BLaER1 (cell line): Measurements from ENCODE around the gene SLC9A7.

Source experiments
- H3K27ac ChIP-seq: shearing (Covaris generic); formaldehyde crosslinking; 2 replicates; pipeline ENCODE4 v1.8.1; 2022
- H3K27me3 ChIP-seq: shearing (Covaris generic); formaldehyde crosslinking; 2 replicates; pipeline ENCODE4 v1.8.1; 2022
- H3K36me3 ChIP-seq: shearing (Covaris generic); formaldehyde crosslinking; 2 replicates; pipeline ENCODE4 v1.8.1; 2022
- H3K4me1 ChIP-seq: shearing (Covaris generic); formaldehyde crosslinking; 2 replicates; pipeline ENCODE4 v1.8.1; 2022
- H3K4me2 ChIP-seq: shearing (Covaris generic); formaldehyde crosslinking; 2 replicates; pipeline ENCODE4 v1.8.1; 2022
- H3K4me3 ChIP-seq: shearing (Covaris generic); formaldehyde crosslinking; 2 replicates; pipeline ENCODE4 v1.8.1; 2022
- H3K9ac ChIP-seq: shearing (Covaris generic); formaldehyde crosslinking; 2 replicates; pipeline ENCODE4 v1.8.1; 2022
- H3K9me3 ChIP-seq: shearing (Covaris generic); formaldehyde crosslinking; 2 replicates; pipeline ENCODE4 v1.8.1; 2022
- H4K20me1 ChIP-seq: shearing (Covaris generic); formaldehyde crosslinking; 2 replicates; pipeline ENCODE4 v1.8.1; 2022
- Cebpa-rat ChIP-seq: shearing (Covaris generic); IDR thresholded peaks from 2 replicates; pipeline ENCODE4 v1.8.1; 2022

SLC9A7 gene

DNA sequence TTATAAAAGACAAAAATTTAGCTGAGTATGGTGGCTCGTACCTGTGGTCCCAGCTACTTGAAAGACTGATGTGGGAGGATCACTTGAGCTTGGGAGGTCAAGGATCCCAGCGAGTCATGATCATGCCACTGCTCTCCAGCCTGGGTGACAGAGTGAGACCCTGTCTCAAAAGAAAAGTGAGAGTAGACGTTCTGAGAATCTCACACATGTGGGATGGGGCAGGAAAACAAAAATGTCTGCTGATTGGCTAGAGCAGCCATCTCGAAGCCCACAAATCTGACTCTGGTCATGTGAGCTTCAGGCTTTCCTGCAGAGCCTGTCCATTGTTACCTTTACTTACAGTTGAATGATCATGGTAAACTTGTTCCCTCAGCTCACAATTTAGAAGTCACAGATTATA, 23.1 kb upstream of the SLC9A7 start:
- TF ChIP-seq Cebpa-rat, result no peak
- H3K4me1 ChIP-seq, result no peaks in the 10 kb centered on the region
- no peak overlapping the region for H3K27ac ChIP-seq
- no peak overlapping the region for H3K4me2 ChIP-seq
- H3K4me3 ChIP-seq, result no peak overlapping the region
- no peaks in the 10 kb centered on the region for H3K36me3 ChIP-seq
- H3K9ac ChIP-seq, result no peak overlapping the region
- no peaks in the 10 kb centered on the region for H3K9me3 ChIP-seq
- no peaks in the 10 kb centered on the region for H3K27me3 ChIP-seq
- no peaks in the 10 kb centered on the region for H4K20me1 ChIP-seq

DNA sequence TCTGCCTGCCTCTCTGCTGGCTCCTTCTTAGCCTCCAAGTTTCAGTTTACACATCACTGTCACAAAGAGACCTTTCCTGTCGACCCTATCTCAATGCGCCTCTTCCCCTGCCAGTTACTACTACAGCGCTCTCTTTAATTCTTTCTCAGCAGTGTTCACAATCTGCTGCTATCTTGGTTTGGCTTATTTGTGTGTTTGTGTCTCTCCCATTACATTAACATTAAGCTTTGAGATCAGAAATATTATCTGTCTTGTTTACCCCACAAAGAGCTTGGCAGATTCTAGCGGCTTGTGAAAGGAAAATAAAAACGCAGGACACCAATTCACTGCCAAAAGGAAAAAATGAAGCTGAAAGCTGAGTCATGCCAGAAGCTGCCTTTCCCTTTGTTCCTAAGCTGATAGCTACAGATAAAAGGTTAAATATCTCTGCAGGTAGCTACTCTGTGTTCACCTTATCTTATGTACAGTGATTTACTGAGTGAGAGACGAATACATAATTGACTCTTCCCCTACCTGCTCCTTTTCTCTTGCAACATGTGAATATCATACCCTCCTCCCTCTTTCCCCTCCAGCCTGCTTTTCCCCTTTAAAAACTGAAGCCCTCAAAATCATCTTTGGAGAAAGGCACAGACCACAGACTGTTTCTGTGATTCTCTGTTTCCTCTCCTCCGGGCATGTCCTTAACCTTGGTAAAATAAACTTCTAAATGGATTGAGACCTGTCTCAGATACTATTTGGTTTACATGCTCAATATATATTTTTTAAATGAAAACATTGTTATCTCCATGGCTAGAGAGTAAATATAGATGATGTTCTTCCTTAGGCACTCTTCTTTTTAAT, 19.3 kb upstream of the SLC9A7 start:
- Histone ChIP-seq H3K27me3 (no peaks in the 10 kb centered on the region), H3K36me3 (no peaks in the 10 kb centered on the region), H3K27ac (no peak overlapping the region), H3K9me3 (no peaks in the 10 kb centered on the region), H3K4me3 (no peak overlapping the region), H3K4me2 (no peak overlapping the region), H3K9ac (no peak overlapping the region), H4K20me1 (no peaks in the 10 kb centered on the region), H3K4me1 (no peaks in the 10 kb centered on the region)
- TF ChIP-seq Cebpa-rat, result no peak

DNA sequence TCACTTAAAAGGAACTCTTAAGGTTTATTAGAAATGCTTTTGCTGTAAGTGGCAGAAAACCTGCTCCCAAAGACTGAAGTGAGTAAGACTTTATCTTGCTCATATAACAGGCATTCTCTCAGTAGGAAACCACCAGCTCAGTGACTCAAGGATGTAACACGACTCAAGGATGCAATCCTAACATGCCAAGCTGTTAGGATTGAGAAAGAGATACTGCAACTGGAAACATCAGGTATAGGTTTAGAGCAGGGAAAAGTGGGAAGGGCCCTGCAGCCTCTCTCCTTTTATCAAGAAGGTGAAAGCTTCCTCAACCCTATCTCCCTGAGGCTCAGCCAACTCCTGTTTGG, 11.9 kb upstream of the SLC9A7 start:
- Histone ChIP-seq H3K27me3 (no peaks in the 10 kb centered on the region), H3K4me2 (no peak overlapping the region), H3K27ac (no peak overlapping the region), H3K9me3 (no peaks in the 10 kb centered on the region), H3K9ac (no peak overlapping the region), H3K4me1 (peaks cover 5% of the 10 kb centered on the region; the same call in 1 of the 2 replicates), H3K4me3 (no peak overlapping the region), H3K36me3 (no peaks in the 10 kb centered on the region), H4K20me1 (no peaks in the 10 kb centered on the region)
- TF ChIP-seq Cebpa-rat, result no peak

DNA sequence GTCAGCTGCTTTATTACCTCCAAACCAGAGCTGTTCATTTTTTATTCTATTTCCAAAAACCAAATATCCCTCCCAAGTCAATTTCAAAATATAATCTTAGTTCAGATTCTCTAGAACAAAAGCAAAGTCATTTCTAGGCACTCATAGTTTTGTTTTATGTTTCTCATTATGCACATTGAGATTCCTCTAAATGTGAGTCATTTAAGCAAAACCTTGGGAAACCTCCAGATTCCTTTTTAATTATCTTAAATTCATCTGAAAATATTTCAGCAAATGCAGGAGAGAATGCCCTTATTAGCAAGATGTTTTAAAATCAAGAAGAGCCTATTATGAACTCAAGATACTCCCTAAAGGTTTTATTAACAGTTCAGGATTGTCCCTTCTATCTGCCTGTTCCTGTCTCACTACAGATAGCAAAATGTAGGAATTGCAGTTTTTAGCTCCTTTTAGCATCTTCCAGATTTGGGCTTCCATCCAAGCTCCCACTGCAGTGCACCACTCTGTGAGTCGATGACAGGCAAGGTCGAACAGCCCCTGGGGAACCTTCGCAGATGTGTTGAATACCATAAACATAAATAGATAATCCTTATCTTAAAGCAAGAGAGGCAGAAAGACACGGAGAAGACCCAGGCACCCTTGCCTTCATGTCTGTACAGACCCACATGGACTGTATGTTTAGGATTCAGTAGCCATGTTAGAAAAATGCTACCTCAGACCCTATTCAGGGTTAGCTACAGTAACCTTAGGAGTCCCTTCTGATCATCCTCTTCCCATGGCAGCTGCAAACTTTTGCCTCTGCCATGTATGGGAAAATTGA, 11.3 kb upstream of the SLC9A7 start:
- H3K36me3 ChIP-seq, result no peaks in the 10 kb centered on the region
- no peaks in the 10 kb centered on the region for H3K27me3 ChIP-seq
- H3K9ac ChIP-seq, result no peak overlapping the region
- H3K27ac ChIP-seq, result no peak overlapping the region
- no peak for TF ChIP-seq Cebpa-rat
- H3K4me1 ChIP-seq, result peaks cover 5% of the 10 kb centered on the region; the same call in 1 of the 2 replicates
- no peak overlapping the region for H3K4me3 ChIP-seq
- peak overlapping the region; percentile 20; the same call in 1 of the 2 replicates for H3K4me2 ChIP-seq
- no peaks in the 10 kb centered on the region for H4K20me1 ChIP-seq
- no peaks in the 10 kb centered on the region for H3K9me3 ChIP-seq

DNA sequence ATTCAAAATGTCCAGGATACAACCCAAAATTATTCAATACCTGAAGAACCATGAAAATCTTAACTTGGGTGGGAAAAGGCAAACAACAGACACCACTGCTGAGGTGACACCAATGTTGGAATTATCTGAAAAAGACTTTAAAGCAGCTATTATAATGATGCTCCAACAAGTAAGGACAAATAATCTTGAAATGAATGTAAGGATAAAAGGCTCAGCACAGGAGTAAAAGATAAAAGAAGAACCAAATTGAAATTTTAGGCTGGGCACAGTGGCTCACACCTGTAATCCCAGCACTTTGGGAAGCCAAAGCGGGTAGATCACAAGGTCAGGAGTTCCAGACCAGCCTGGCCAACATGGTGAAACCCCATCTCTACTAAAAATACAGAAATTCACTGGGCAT, 4.0 kb upstream of the SLC9A7 start:
- TF ChIP-seq Cebpa-rat, result no peak
- H3K9ac ChIP-seq, result no peak overlapping the region
- H3K36me3 ChIP-seq, result no peaks in the 10 kb centered on the region
- H3K4me2 ChIP-seq, result no peak overlapping the region
- H4K20me1 ChIP-seq, result no peaks in the 10 kb centered on the region
- H3K9me3 ChIP-seq, result peaks cover 35% of the 10 kb centered on the region
- peaks cover 10% of the 10 kb centered on the region for H3K4me1 ChIP-seq
- no peak overlapping the region for H3K4me3 ChIP-seq
- no peak overlapping the region for H3K27ac ChIP-seq
- H3K27me3 ChIP-seq, result peaks cover 8% of the 10 kb centered on the region; the same call in 1 of the 2 replicates

DNA sequence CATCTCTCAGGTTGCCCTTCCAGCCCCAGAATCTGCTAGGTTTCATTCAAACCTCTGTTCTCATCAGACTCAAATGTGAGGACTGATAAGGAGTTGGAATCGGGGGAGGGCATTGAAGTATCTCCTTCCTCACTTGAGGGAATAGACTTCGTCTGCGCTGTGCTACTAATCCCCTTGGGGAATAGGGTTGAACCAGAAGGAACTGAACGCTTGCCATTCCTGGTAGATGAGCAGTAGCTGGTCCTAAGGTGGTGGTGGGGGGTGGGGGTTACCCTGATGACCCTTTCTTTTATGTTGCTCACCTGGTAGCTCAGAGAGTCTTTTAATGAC, 692 bp upstream of the SLC9A7 start:
- peak overlapping the region; percentile 35; the same call in 1 of the 2 replicates for H3K27ac ChIP-seq
- peak overlapping the region; percentile 71 for H3K9ac ChIP-seq
- peaks cover 35% of the 10 kb centered on the region for H3K9me3 ChIP-seq
- H3K4me3 ChIP-seq, result peak overlapping the region; percentile 75
- H3K36me3 ChIP-seq, result no peaks in the 10 kb centered on the region
- H3K4me1 ChIP-seq, result peaks cover 23% of the 10 kb centered on the region
- no peaks in the 10 kb centered on the region for H4K20me1 ChIP-seq
- peak overlapping the region; percentile 84 for H3K4me2 ChIP-seq
- H3K27me3 ChIP-seq, result peaks cover 8% of the 10 kb centered on the region; the same call in 1 of the 2 replicates
- TF ChIP-seq Cebpa-rat, result no peak

DNA sequence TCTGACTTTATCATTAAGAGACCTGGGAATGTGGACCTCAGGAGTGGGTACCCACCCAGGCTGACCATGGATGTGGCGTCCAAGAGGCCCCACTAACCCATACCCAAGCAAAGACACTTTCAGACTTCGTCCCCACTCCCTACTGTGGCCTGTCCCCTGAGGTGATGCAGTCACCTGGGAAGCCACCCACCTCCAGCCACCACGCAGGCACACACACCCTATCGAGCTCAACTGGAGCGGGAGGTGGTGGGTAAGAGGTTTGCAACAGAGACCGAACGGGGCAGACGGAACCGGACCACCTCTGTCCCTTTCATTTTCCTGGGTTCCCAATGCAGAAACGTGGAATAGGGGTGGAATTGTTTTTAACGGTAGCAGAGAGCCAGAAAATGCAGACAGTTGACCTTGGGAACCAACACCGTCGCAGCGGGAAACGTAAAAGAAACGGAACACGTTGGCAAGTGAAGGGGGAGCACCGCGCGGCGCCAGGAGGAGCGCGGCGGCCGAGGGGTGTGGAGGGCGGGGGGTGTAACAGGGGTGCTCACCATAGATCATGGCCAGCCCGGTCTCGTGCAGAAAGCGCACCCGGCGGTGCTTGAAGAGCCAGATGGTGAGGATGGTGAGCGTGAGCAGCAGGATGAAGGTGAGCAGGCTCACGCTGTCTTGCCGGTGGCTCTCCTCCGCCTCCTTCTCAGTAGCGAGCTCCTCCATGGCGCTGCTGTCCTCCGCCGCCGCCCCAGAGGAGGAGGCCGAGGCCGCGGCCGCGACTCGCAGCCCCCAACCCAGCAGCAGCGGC, 559 bp downstream of the SLC9A7 start:
- Histone ChIP-seq H3K27ac (0 out of 2 replicates have a peak overlapping the region, but pooled peaks have one; percentile 35), H3K27me3 (peaks cover 8% of the 10 kb centered on the region; the same call in 1 of the 2 replicates), H3K4me1 (peaks cover 30% of the 10 kb centered on the region), H3K9ac (peak overlapping the region; percentile 71), H4K20me1 (no peaks in the 10 kb centered on the region), H3K36me3 (no peaks in the 10 kb centered on the region), H3K4me2 (peak overlapping the region; percentile 84), H3K9me3 (peaks cover 31% of the 10 kb centered on the region), H3K4me3 (peak overlapping the region; percentile 75)
- no peak for TF ChIP-seq Cebpa-rat

DNA sequence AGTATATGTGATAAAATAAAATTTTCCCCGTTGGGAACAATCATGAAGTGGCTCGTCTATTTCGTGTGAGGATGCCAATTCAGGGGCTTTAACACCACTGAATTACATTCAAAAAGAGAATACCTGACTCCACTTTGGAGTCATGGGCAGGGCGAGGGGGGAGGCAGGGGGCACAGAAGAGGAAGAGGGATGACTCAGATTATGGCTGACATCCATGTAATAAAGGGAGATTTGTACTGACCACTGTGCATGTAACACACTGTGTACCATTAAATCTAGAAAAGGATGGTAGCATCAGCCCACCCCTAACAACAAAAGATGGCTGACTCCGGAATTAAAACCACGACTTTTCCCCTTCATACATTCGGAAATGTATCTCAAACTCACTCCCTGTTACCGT, 1.3 kb downstream of the SLC9A7 start:
- Histone ChIP-seq H4K20me1 (no peaks in the 10 kb centered on the region), H3K9me3 (peaks cover 24% of the 10 kb centered on the region), H3K4me2 (peak overlapping the region; percentile 84), H3K4me1 (peaks cover 30% of the 10 kb centered on the region), H3K36me3 (no peaks in the 10 kb centered on the region), H3K4me3 (peak overlapping the region; percentile 75), H3K9ac (no peak overlapping the region; the same call in 1 of the 2 replicates), H3K27ac (no peak overlapping the region), H3K27me3 (peaks cover 8% of the 10 kb centered on the region; the same call in 1 of the 2 replicates)
- TF ChIP-seq Cebpa-rat, result no peak

DNA sequence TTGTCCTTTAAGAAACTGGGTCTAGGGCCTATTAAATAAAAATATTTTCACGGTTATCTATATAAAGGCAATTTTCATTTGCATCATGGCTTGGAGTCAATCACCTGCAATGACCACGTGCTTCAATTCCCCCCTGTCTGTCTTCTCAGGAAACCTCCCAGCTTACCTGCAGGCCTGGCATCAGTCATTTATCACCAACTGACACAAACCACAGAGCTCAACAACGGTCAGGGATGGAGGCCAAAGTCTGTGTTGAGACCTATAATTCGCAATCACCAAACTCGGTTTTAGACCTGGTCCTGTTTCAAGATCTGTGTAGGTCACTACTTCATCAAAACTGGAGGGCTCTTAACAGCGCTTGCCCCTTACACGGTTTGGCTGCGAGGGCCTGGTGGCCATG, 1.9 kb downstream of the SLC9A7 start:
- peaks cover 18% of the 10 kb centered on the region for H3K9me3 ChIP-seq
- H3K27ac ChIP-seq, result no peak overlapping the region
- H3K4me1 ChIP-seq, result peaks cover 30% of the 10 kb centered on the region
- no peak overlapping the region for H3K9ac ChIP-seq
- no peaks in the 10 kb centered on the region for H3K36me3 ChIP-seq
- peak overlapping the region; percentile 84 for H3K4me2 ChIP-seq
- peak overlapping the region; percentile 75 for H3K4me3 ChIP-seq
- H4K20me1 ChIP-seq, result no peaks in the 10 kb centered on the region
- H3K27me3 ChIP-seq, result peaks cover 8% of the 10 kb centered on the region; the same call in 1 of the 2 replicates
- no peak for TF ChIP-seq Cebpa-rat
